ENCODE data around the gene LAMB3.

Gene LAMB3

DNA sequence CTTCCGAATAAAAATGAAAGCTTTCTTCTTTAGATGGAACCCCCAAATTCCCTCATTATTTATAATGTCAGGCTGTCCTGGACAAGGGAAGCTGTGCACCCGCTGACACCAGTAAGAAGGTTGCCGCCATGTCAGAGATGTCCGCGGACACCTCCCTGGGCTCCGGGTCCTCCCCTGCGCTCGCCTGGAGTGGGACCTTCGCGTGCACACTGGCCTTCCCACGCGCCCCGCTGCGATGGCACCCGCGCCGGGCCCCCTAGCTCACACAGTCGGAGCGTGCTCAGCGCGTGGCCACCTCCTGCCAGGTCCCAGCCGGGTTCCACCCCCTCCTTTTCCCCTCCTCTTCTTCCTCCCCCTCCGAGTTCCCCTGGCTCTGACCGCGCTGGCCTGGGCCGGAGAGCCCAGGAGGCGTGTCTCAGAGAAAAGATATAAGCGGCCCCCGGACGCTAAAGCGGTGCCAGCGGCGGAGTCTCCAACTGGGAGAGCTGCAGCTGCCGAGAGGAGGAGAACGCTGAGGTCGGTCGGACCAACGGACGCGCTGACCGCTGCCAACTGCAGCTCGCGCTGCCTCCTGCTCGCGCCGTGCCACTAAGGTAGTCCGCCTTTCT, 22.8 kb upstream of the LAMB3 start, which contains the start of gene G0S2 (continued):
- no peak for TF ChIP-seq ZNF596 (tag by site-specific recombination; IDR thresholded peaks at IDR 0.05)
- TF ChIP-seq ZNF513 (tag by site-specific recombination; IDR thresholded peaks at IDR 0.05): peak; percentile 80
- no peak for TF ChIP-seq ZNF311 (tag by site-specific recombination; IDR thresholded peaks at IDR 0.05; ENCODE audit: borderline replicate concordance)
- peak; percentile 80 for TF ChIP-seq ZFP69B (tag by site-specific recombination; IDR thresholded peaks at IDR 0.05)
- no peak for TF ChIP-seq ZNF544 (tag by site-specific recombination; IDR thresholded peaks at IDR 0.05)
- TF ChIP-seq ZNF501 (tag by site-specific recombination; IDR thresholded peaks at IDR 0.05): no peak
- TF ChIP-seq ZNF626 (tag by site-specific recombination; IDR thresholded peaks at IDR 0.05): no peak
- TF ChIP-seq ZBTB21 (tag by site-specific recombination; IDR thresholded peaks at IDR 0.05): no peak
- no peak for TF ChIP-seq ZNF140 (tag by site-specific recombination; IDR thresholded peaks at IDR 0.05)
- no peak for TF ChIP-seq ZNF155 (tag by site-specific recombination; IDR thresholded peaks at IDR 0.05)
- no peak for TF ChIP-seq HOXD13 (CRISPR knock-in tag; IDR thresholded peaks at IDR 0.05; ENCODE audit: borderline replicate concordance)
- TF ChIP-seq, protein P1, sequence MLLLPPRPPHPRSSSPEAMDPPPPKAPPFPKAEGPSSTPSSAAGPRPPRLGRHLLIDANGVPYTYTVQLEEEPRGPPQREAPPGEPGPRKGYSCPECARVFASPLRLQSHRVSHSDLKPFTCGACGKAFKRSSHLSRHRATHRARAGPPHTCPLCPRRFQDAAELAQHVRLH (tag by site-specific recombination; IDR thresholded peaks at IDR 0.05): no peak
- TF ChIP-seq, protein P2, sequence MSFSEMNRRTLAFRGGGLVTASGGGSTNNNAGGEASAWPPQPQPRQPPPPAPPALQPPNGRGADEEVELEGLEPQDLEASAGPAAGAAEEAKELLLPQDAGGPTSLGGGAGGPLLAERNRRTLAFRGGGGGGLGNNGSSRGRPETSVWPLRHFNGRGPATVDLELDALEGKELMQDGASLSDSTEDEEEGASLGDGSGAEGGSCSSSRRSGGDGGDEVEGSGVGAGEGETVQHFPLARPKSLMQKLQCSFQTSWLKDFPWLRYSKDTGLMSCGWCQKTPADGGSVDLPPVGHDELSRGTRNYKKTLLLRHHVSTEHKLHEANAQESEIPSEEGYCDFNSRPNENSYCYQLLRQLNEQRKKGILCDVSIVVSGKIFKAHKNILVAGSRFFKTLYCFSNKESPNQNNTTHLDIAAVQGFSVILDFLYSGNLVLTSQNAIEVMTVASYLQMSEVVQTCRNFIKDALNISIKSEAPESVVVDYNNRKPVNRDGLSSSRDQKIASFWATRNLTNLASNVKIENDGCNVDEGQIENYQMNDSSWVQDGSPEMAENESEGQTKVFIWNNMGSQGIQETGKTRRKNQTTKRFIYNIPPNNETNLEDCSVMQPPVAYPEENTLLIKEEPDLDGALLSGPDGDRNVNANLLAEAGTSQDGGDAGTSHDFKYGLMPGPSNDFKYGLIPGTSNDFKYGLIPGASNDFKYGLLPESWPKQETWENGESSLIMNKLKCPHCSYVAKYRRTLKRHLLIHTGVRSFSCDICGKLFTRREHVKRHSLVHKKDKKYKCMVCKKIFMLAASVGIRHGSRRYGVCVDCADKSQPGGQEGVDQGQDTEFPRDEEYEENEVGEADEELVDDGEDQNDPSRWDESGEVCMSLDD (tag by site-specific recombination; IDR thresholded peaks at IDR 0.05): no peak

GRCh38 chr1:209673631-209674417, 21.6 kb upstream of the LAMB3 start:
- Histone ChIP-seq H3K36me3 (ENCODE audit: control insufficient read depth in 2 of 2, insufficient read depth in 1 of 2, low read length in 2 of 2) (no peaks in the 10 kb centered on the region), H3K9me3 (ENCODE audit: control insufficient read depth, insufficient read depth, low read depth, low read length) (no peaks in the 10 kb centered on the region), H3K4me3 (ENCODE audit: low read depth, low read length) (no peak overlapping the region), H3K4me1 (ENCODE audit: control insufficient read depth, insufficient read depth, low read length) (no peaks in the 10 kb centered on the region), H3K27ac (ENCODE audit: extremely low read depth, low read depth, low read length) (no peak overlapping the region)
- TF ChIP-seq ZNF530 (tag by site-specific recombination; IDR thresholded peaks at IDR 0.05; ENCODE audit: low read depth) (no peak), ZNF311 (tag by site-specific recombination; IDR thresholded peaks at IDR 0.05; ENCODE audit: borderline replicate concordance) (no peak), KLF16 (tag by site-specific recombination; IDR thresholded peaks at IDR 0.05) (peak; percentile 29; the same call in 1 of the 2 replicates), ZBTB1 (tag by site-specific recombination; IDR thresholded peaks at IDR 0.05) (no peak)
- ChIA-PET POLR2A (no interaction called here), CTCF (interaction anchor here (0.7 to 1.4 kb wide), 5 partner anchors 12 to 242 kb away, joined by 4 to 6 read pairs (median 5); partner anchors contain the start of gene LAMB3)

All from HEK293 (cell line).